ENCODE results near the gene CAPZA1.

GRCh38 chr1:112576240-112576639, 43.4 kb upstream of the CAPZA1 start:
- TF ChIP-seq CTCF (conservative IDR thresholded peaks at IDR 0.05 in 1 of 2, IDR thresholded peaks at IDR 0.05 in 1 of 2; ENCODE audit: low read depth in 1 of 2, low read length in 2 of 2) (no peak), EZH2 (IDR thresholded peaks at IDR 0.05; ENCODE audit: low read length, missing control alignments) (no peak)
